DMS79 (cell line): Measurements from ENCODE around the gene RLN3.

ENCODE experiments used
- DNase-seq: peaks from one replicate; lab custom pipeline; 2025; lab: John Stamatoyannopoulos, UW

Gene RLN3

GRCh38 chr19:14054099-14054498 is 26.2 kb downstream of the RLN3 start:
- no peak for DNase-seq

DNA sequence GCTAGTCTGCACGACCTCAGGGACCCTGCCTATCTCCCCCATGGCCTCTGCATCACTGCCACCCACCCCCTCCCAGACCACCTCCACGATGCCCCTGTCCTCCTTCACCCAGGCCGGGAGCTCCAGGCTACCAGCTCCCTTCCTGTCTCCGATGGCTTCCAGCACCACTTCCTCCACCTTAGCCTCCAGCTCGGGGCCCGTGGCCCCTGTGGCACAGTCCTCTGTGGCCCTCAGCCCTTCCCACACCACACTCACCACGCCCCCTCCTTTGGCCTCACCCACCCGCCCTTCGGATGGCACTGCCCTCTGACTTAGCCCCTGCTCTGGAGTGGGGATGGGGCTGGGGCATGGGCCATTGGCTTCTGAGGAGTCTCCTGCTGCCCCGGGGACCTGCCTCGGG is 26.8 kb downstream of the RLN3 start:
- no peak for DNase-seq

GRCh38 chr19:14055396-14055795 is 27.4 kb downstream of the RLN3 start:
- no peak for DNase-seq

- DNase-seq = no peak
These were observed 28.2 kb downstream of the RLN3 start for GRCh38 chr19:14056069-14056666.

GRCh38 chr19:14056741-14057356 is 28.9 kb downstream of the RLN3 start:
- no peak for DNase-seq

DNA sequence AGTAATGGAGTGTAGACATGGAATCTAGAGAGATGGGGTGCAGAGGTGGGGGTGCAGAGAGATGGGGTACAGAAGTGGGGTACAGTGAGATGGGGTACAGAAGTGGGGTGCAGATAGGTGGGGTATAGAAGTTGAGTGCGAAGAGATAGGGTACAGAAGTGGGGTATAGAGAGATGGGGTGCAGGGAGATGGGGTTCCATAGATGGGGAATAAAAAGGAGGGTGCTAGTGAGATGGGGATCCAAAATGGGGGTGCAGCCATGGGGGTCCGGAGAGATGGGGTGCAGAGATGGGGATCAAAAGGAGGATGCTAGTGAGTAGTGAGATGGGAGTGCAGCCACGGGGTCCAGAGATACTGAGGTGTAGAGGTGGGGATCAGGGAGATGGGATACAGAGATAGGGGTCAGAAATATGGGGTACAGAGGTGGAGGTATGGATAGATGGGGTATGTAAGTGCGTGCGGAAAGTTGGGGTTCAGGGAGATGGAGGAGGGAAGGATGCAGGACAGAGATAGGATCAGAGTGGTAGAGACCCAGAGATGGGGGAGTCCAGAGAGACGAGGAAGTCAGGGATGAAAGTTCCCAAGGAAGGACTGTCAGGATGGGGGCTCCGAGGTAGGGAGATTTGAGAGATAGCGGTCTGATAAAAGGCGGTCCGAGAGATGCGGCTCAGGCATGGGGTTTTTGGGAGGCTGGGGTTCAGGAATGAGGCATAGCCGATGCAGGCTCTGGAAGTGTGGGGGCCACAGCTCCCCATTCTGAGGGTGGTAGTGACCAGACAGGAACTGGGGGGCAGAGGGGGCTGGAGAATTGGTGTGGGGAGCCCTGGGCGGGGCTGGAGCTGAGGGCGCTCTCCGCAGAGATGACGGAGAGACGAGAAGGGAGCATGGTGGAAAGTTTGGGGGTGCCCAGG is 30.5 kb downstream of the RLN3 start:
- DNase-seq = no peak

DNA sequence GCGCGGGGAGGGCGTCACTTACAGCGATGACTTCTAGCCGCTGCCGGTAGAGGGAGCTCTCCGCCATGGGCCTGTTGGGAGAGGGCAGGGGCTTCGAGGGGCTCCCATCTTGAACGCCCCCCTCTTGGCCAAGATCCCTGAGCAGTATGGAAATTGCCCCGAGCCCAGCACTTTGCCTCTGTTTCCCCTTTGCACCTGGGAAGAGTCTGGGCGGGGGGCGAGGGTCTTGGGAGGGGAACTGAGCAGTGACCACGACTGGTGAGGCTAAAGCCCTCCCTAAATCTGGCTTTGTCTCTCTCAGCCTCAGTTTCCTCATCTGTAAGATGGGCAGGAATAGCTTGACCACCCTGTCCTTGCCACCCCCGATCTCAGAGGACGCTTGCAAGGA is 31.1 kb downstream of the RLN3 start:
- no peak for DNase-seq

DNA sequence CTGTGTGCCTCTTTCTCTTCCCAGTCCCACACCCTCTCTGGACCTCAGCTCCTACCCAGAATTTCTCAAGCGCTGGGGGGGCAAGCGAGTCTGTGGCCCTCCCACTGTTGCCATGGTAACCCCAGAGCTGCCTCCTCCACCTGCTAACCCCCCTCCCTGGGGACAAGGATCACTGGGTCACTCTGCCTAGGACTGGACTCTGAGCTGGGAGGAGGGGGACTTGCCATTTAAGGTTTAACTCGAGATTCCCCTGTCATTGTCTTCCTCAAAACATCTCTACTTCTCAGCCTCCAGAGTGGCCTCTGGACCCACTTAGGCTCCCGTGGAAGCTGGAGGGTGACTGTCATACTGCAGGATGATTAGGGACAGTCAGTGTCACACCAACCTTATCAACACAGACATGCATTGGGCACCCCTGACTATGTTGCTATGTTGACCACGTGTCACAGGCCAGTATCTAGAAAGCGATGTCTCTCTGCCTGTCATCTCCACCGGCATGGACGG is 31.8 kb downstream of the RLN3 start:
- no peak for DNase-seq

- no peak for DNase-seq
These were observed 33.3 kb downstream of the RLN3 start for GRCh38 chr19:14061081-14061749.

DNA sequence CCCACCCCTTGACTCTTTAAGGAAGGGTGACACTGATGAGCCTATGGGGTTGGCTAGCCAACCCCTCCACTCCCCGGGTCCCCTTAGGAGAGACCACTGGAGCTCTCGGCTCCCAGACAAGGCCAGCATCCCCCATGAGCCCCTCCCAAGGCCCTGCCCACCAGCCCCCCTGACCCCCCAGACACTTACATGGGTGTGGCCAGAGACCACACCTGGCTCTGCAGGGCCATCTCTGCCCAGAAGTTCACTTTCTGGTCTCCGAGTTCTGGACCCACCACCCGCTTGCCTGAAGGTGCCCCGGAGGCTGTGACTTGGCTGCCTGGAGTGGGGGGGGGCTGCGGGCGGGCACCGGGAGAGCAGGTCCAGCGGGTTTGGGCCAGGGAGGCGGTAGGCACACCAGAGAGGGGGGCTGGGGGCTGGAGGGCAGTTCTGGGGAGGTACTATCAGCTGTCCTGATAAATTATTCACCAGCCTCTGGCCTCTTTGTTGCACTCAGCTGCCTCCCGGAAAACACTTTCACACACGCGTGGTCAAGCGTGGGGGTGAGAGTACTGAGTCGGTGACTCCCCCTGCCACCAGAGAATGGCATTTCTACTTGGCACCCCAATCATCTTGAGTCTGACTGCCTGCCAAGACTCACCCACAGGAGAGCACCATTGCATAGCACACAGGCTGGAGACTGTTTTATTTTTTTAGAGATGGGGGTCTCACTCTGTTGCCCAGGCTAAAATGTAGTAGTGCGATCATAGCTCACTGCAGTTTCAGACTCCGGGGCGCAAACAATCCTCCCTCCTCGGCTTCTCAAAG is 34.0 kb downstream of the RLN3 start, which contains the start of gene PALM3:
Gene PALM3 (minus strand): TSS at position 326 of the 807 bp plus-strand sequence. CDS start 96 bp downstream, at position 230.
- DNase-seq = no peak

DNA sequence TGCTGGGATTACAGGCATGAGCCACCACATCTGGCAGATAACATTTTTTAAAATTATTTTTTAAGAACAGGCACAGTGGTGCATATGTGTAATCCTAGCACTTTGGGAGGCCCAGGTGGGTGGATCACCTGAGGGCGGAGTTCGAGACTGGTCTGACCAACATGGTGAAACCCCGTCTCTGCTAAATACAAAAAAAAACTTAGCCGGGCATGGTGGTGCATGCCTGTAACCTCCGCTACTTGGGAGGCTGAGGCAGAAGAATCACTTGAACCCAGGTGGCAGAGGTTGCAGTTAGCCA is 34.6 kb downstream of the RLN3 start:
- no peak for DNase-seq

- DNase-seq = no peak
These were observed 35.2 kb downstream of the RLN3 start for GRCh38 chr19:14063105-14063504.

DNA sequence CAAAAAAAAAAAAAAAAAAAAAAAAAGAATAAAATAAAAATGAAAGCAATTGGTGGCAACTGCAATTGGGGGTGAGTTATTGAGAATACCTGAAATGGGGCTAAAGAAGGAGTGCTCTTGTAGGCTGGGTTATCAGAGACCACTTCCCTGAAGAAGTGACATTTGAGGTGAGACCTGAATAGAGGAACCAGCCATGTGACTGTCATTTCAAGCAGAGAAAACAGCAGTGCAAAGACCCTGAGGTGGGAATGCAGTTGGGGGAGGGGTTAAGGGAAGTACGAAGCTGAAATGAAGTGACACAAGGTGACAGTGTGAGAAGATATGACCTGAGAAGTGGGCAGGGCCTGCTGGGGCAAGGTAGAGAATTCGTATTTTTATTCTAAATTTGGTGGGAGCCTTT is 38.2 kb downstream of the RLN3 start:
- DNase-seq = no peak

- no peak for DNase-seq
These were observed 42.5 kb downstream of the RLN3 start for GRCh38 chr19:14070268-14071050.

DNA sequence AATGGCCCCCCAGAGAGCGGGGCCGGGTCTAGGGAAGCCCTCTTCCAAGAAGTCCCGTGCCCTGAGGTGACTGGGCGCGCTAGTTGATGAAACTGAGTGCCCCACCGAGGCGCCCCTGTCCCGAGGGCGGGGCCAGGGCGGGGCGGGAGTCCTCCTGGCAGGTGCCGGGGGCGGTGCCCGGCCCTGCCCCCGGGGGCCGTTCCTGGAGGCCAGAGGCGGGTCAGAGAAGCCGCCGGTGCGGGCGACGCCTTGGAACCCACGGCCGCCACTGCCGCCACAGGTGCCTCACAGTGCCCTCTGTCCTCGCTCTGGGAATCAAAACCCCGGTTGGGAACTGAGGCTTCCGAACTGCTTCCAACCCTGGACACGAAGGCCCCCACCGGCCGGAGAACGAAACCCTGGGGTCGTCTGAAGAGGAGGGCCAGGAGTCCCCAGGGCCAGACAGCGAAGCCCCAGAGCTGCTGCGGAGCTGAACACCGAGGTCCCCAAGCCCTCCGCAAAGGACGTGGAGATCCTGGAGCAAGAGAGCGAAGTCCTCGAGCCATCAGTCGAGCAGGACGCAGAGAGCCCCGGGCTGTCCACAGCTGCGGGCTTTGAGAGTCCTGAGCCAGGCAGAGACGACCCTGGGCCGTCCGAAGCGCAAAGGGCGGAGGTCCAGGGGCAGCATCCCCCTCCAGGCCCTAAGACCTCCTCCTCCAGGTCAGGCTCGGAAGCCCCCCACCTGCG is 44.8 kb downstream of the RLN3 start, which contains the start of gene MISP3:
Gene MISP3 (plus strand): TSS at position 252 of the 726 bp plus-strand sequence. CDS start 524 bp downstream, outside the sequence.
- peak; percentile 50 for DNase-seq

DNA sequence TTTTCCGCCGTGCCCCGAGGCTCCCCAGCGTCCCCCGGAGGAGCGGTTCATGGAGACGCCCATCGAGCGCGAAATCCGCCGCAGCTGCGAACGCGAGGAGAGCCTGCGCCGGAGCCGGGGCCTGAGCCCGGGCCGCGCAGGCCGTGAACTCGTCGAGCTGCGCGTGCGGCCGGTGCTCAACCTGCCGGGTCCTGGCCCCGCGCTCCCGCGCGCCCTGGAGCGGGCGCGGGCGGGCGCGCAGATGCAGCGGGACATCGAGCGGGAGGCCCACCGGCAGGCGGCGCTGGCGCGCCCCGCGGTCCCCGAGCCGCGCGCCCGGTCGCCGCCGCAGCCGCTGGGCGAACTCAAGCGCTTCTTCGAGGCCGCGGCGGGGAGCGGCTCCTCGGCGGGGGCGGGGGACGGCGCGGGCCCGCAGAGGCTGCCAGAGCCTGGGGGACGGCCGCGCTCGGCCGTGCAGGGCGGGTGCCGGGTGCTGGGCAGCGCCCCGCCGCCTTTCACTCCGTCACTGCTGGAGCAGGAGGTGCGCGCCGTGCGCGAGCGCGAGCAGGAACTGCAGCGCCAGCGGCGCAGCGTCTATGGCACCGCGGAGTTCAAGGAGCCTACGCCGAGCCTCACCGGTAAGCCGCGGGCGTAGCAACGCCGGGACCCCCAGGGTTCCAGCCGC is 45.4 kb downstream of the RLN3 start:
- DNase-seq = peak; percentile 7

GRCh38 chr19:14073925-14074838 is 46.2 kb downstream of the RLN3 start:
- DNase-seq = no peak

DNA sequence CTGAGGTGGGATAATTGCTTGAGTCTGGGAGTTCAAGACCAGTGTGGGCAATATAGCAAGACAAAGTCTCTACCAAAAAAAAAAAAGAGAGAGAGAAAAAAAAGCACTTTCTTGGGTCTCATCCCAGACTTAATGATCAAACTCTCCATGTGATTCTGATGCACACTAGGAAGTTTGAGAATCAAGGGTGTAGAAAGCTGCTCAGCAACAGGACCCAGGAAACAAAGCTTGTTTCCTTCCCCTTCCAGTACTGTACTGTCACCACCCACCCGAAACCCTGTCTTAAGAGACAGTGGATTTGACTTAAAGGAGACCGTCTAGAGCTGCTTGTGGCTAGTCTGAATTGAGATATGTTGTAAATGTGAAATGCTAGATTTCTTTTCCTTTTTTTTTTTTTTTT is 50.5 kb downstream of the RLN3 start:
- DNase-seq = no peak
